Measurements from ENCODE around the gene XIRP2.

DNA sequence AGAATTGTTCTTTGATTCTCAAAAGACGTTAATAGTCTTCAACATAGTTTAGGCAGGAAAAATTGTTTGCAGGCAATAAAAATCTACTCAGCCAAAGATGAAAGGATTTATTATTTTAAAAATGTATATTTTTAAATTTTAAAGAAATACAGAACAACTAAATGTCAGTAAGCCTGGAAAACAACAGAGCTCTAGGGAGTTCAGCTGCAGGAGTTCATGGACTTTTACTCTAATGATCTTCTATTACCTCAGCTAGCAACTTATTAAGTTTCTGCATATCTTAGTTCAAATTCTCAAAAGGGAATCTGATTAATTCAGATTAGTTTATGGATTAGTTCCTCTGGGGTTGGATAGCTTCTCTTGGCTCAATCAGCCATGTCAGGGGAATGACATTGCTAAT is 17.9 kb upstream of the XIRP2 start:
- TF ChIP-seq, protein P1, sequence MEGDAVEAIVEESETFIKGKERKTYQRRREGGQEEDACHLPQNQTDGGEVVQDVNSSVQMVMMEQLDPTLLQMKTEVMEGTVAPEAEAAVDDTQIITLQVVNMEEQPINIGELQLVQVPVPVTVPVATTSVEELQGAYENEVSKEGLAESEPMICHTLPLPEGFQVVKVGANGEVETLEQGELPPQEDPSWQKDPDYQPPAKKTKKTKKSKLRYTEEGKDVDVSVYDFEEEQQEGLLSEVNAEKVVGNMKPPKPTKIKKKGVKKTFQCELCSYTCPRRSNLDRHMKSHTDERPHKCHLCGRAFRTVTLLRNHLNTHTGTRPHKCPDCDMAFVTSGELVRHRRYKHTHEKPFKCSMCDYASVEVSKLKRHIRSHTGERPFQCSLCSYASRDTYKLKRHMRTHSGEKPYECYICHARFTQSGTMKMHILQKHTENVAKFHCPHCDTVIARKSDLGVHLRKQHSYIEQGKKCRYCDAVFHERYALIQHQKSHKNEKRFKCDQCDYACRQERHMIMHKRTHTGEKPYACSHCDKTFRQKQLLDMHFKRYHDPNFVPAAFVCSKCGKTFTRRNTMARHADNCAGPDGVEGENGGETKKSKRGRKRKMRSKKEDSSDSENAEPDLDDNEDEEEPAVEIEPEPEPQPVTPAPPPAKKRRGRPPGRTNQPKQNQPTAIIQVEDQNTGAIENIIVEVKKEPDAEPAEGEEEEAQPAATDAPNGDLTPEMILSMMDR (IDR thresholded peaks at IDR 0.05) = no peak
- TF ChIP-seq POLR2A (IDR thresholded peaks at IDR 0.05) = no peak
